Measurements from ENCODE around the gene FGF16. TPM values are rescaled to one million over a fixed set of nuclear protein-coding genes. Genes with fewer than 3 reads are reported as not detected.
"Not testable (repeated sequence)": the region's sequence is repeated elsewhere in the genome, so short reads cannot be mapped to it uniquely, and the experiment has no call there.

FGF16 gene
- total RNA-seq (under 1 TPM in 2 of 4 donors, not detected in 2; 0.13 to 0.47 TPM), polyA plus RNA-seq (under 1 TPM; 0.05 to 0.13 (median 0.10) TPM)
- long read RNA-seq, donor 1: 0 reads
- long read RNA-seq, donor 2: 0 reads

DNA sequence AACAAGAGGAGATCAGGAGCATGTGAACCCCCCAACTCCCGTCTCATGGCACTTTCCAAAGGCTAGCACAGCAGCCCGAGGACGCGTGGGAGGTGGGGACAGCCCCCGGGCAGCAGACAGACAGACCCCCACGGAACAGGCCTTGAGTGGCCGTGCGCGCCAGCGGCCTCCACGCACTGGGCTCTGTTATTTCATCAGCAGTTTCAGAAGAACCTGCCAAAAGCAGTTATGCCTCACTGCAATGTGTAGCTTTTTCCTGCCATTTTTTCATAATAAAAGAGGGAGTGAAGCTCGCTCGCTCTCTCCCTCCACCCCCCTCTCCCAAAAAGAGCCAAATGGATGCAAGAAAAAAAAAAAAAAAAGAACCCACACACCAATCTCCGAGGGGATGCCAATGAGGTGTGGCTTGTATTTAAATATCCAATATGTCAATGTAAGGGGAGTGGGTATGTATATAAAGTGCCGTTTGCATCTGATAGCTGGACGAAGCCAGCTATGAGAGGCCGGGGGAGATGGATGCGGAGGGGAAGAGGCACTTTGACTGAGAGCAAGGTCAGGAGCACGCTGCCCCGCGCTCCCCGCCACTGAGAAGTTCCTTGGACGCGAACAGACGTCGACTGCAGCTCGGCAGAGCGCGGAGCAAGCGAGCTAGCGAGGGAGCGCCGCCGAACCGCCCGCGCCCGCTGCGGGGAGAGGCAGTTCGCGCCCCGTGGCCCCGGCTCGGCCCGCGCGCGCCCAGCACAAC, at the start of gene FGF16:
TSS of gene FGF16 (plus strand) at position 482 of the 745 bp plus-strand sequence. CDS start 286 bp downstream, outside the sequence.
- H3K9me3 ChIP-seq: no peaks in the 10 kb centered on the region
- H3K27ac ChIP-seq: peak within 1 kb of the TSS; percentile 1
- no peak for TF ChIP-seq CTCF (IDR thresholded peaks at IDR 0.05)
- no peaks in the 10 kb centered on the region for H3K4me1 ChIP-seq
- peaks cover 0 to 51% (median 2%) of the 10 kb centered on the region in 3 donors for H3K27me3 ChIP-seq (ENCODE audit: insufficient read depth in 3 of 3, low read length in 2 of 3)
- H3K4me3 ChIP-seq: peak within 1 kb of the TSS; percentile 50
- WGBS, 3 donors: 11 to 33% (median 16%) methylated on average over 23 to 48 of the region's 48 CpGs
- ATAC-seq: peak in 1 of 4 donors; percentile 30
- intact Hi-C loops (cut with DNase I): no loop called here
- DNase-seq: no peak
- no peaks in the 10 kb centered on the region for H3K36me3 ChIP-seq (ENCODE audit: insufficient read depth in 1 of 2, low read depth in 1 of 2)

DNA sequence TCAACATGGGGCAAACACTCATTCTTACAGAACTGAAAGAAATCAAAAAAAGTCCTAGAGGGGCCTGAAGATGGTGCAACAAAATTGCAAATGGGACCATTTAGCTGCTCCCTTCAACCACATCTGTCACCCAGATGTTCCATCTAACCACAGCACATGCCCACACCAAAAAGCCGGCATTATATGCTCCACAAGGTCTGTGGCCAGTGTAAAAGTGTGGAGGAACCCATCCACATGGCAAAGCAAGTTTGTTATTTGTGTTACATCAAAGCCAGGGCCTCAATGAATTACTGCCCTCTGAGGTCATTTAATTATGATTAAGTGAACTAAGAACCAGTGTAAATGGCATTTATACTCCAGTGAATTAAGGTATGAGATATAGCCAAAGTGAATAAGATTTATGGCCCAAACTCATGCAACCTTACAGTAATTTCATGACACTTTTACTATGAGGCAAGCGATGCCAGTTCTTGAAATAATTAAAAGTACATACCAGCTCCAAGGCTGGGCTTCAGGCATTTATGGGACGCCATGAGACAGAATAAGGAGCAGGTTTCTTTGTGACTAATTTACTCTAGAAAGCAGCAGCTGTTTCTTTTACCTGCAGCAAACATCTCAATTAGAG, 48.7 kb upstream of the FGF16 start:
- Histone ChIP-seq H3K27me3 (ENCODE audit: insufficient read depth in 3 of 3, low read length in 2 of 3) (peaks cover 0 to 5% (median 0%) of the 10 kb centered on the region in 3 donors), H3K9me3 (no peaks in the 10 kb centered on the region), H3K4me1 (no peaks in the 10 kb centered on the region), H3K36me3 (ENCODE audit: insufficient read depth in 1 of 2, low read depth in 1 of 2) (no peaks in the 10 kb centered on the region), H3K27ac (no peak overlapping the region), H3K4me3 (no peak overlapping the region)
- DNase-seq (no peak), ATAC-seq (no peak)
- 63 to 73% (median 72%) methylated on average over 3 of the region's 3 CpGs for whole genome bisulfite sequencing, 3 donors
- intact Hi-C loops (cut with DNase I): no loop called here
- TF ChIP-seq CTCF (IDR thresholded peaks at IDR 0.05): no peak

DNA sequence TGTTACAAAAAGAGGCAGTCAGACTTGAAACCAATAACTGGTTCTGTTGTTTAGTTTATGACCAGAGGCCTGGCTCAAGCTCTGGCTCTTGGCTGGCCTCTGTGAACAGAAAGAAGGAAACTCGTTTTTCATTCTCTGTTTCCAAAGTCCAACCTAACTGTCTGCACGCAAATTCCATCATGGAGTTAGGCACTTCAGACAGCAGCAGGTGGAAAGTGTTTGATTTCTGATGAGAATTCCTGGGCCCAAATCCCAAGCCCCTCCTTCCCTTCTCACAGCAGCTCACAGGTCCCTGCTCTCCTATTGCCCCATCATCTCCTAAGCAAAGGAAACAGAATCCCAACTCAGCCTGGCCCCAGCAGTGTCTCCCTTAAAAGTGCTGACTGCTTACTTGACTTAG, 42.8 kb upstream of the FGF16 start:
- no peak for TF ChIP-seq CTCF (IDR thresholded peaks at IDR 0.05)
- H3K27me3 ChIP-seq (ENCODE audit: insufficient read depth in 3 of 3, low read length in 2 of 3): peaks cover 0 to 3% (median 0%) of the 10 kb centered on the region in 3 donors
- intact Hi-C loops (cut with DNase I): no loop called here
- no peak for ATAC-seq
- DNase-seq: peak in 1 of 2 donors; percentile 14
- H3K4me3 ChIP-seq: no peak overlapping the region
- no peaks in the 10 kb centered on the region for H3K4me1 ChIP-seq
- 17 to 22% (median 19%) methylated on average over 2 of the region's 2 CpGs for WGBS, 3 donors
- H3K36me3 ChIP-seq (ENCODE audit: insufficient read depth in 1 of 2, low read depth in 1 of 2): no peaks in the 10 kb centered on the region
- H3K27ac ChIP-seq: no peak overlapping the region
- peaks cover 5% of the 10 kb centered on the region for H3K9me3 ChIP-seq

DNA sequence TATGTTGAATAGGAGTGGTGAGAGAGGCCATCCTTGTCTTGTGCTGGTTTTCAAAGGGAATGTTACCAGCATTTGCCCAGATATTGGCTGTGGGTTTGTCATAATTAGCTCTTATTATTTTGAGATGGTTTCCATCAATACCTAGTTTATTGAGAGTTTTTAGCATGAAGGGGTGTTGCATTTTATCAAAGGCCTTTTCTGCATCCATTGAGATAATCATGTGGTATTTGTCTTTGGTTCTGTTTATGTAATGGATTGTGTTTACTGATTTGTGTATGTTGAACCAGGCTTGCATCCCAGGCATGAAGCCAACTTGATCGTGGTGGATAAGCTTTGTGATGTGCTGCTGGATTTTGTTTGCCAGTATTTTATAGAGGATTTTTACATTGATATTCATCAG, 39.4 kb upstream of the FGF16 start:
- H3K4me3 ChIP-seq; H3K27me3 ChIP-seq (ENCODE audit: insufficient read depth in 3 of 3, low read length in 2 of 3); H3K4me1 ChIP-seq; intact Hi-C loops (cut with DNase I); DNase-seq; H3K36me3 ChIP-seq (ENCODE audit: insufficient read depth in 1 of 2, low read depth in 1 of 2); H3K9me3 ChIP-seq; ATAC-seq; H3K27ac ChIP-seq: not testable (repeated sequence)
- 10 to 31% (median 11%) methylated on average over 1 of the region's 1 CpG for WGBS, 3 donors

GRCh38 chrX:77412631-77413030, 34.6 kb upstream of the FGF16 start:
- no peak for DNase-seq
- Histone ChIP-seq H3K27ac (no peak overlapping the region), H3K36me3 (ENCODE audit: insufficient read depth in 1 of 2, low read depth in 1 of 2) (no peaks in the 10 kb centered on the region), H3K27me3 (ENCODE audit: insufficient read depth in 3 of 3, low read length in 2 of 3) (peaks cover 0 to 7% (median 0%) of the 10 kb centered on the region in 3 donors), H3K4me3 (no peak overlapping the region), H3K4me1 (no peaks in the 10 kb centered on the region), H3K9me3 (no peaks in the 10 kb centered on the region)
- no peak for TF ChIP-seq CTCF (IDR thresholded peaks at IDR 0.05)
- WGBS, 3 donors: 86 to 100% (median 99%) methylated on average over 3 of the region's 3 CpGs
- intact Hi-C loops (cut with DNase I): no loop called here
- no peak for ATAC-seq

Measured in psoas muscle (tissue), 8 donors.